ENCODE data around the gene PCSK1. TPM values are rescaled to one million over a fixed set of nuclear protein-coding genes. Genes with fewer than 3 reads are reported as not detected.

Gene PCSK1
- polyA plus RNA-seq, 1 experiment, result not detected

- TF ChIP-seq CTCF (IDR thresholded peaks at IDR 0.05; ENCODE audit: low read depth, low read length), result no peak
- no peak overlapping the region for H3K27ac ChIP-seq (ENCODE audit: low read depth, low read length)
Observed at GRCh38 chr5:96474073-96474472, 41.0 kb upstream of the PCSK1 start.

GRCh38 chr5:96473155-96473554, 40.1 kb upstream of the PCSK1 start:
- no peak overlapping the region for H3K4me3 ChIP-seq (ENCODE audit: low read depth, low read length)
- H3K27ac ChIP-seq (ENCODE audit: low read depth, low read length), result no peak overlapping the region
- no peaks in the 10 kb centered on the region for H3K9me3 ChIP-seq (ENCODE audit: control insufficient read depth, insufficient read depth, low read length)
- DNase-seq (ENCODE audit: low read depth, low spot score), result no peak
- ChIA-PET POLR2A (no interaction called here), CTCF (no interaction called here)
- TF ChIP-seq CTCF (IDR thresholded peaks at IDR 0.05; ENCODE audit: low read depth, low read length), result no peak
- H3K27me3 ChIP-seq (ENCODE audit: control insufficient read depth, insufficient read depth, low read length), result no peaks in the 10 kb centered on the region

More at GRCh38 chr5:96474073-96474472, 41.0 kb upstream of the PCSK1 start:
- ChIA-PET POLR2A (no interaction called here), CTCF (interaction anchor here (0.6 kb wide), 1 partner anchor 356 kb away, joined by 4 read pairs; no protein-coding TSS in a partner anchor)
- Histone ChIP-seq H3K27me3 (ENCODE audit: control insufficient read depth, insufficient read depth, low read length) (no peaks in the 10 kb centered on the region), H3K9me3 (ENCODE audit: control insufficient read depth, insufficient read depth, low read length) (no peaks in the 10 kb centered on the region), H3K4me3 (ENCODE audit: low read depth, low read length) (no peak overlapping the region)
- no peak for DNase-seq (ENCODE audit: low read depth, low spot score)

GRCh38 chr5:96470785-96471184, 37.7 kb upstream of the PCSK1 start:
- Histone ChIP-seq H3K9me3 (ENCODE audit: control insufficient read depth, insufficient read depth, low read length) (no peaks in the 10 kb centered on the region), H3K4me3 (ENCODE audit: low read depth, low read length) (no peak overlapping the region), H3K27me3 (ENCODE audit: control insufficient read depth, insufficient read depth, low read length) (no peaks in the 10 kb centered on the region), H3K27ac (ENCODE audit: low read depth, low read length) (no peak overlapping the region)
- ChIA-PET POLR2A (no interaction called here), CTCF (no interaction called here)
- no peak for DNase-seq (ENCODE audit: low read depth, low spot score)
- no peak for TF ChIP-seq CTCF (IDR thresholded peaks at IDR 0.05; ENCODE audit: low read depth, low read length)

- H3K4me3 ChIP-seq (ENCODE audit: low read depth, low read length), result no peak overlapping the region
- POLR2A ChIA-PET, result no interaction called here
- no peak for DNase-seq (ENCODE audit: low read depth, low spot score)
- H3K27ac ChIP-seq (ENCODE audit: low read depth, low read length), result no peak overlapping the region
- CTCF ChIA-PET, result interaction anchor here (0.8 kb wide), 1 partner anchor 23 kb away, joined by 3 read pairs; no protein-coding TSS in a partner anchor
- H3K27me3 ChIP-seq (ENCODE audit: control insufficient read depth, insufficient read depth, low read length), result no peaks in the 10 kb centered on the region
- no peak for TF ChIP-seq CTCF (IDR thresholded peaks at IDR 0.05; ENCODE audit: low read depth, low read length)
- no peaks in the 10 kb centered on the region for H3K9me3 ChIP-seq (ENCODE audit: control insufficient read depth, insufficient read depth, low read length)
Observed at GRCh38 chr5:96468956-96469355, 35.9 kb upstream of the PCSK1 start.

- H3K4me3 ChIP-seq (ENCODE audit: low read depth, low read length), result no peak overlapping the region
- no peaks in the 10 kb centered on the region for H3K27me3 ChIP-seq (ENCODE audit: control insufficient read depth, insufficient read depth, low read length)
- POLR2A ChIA-PET, result no interaction called here
- no peak for TF ChIP-seq CTCF (IDR thresholded peaks at IDR 0.05; ENCODE audit: low read depth, low read length)
- H3K27ac ChIP-seq (ENCODE audit: low read depth, low read length), result no peak overlapping the region
- CTCF ChIA-PET, result no interaction called here
- no peak for DNase-seq (ENCODE audit: low read depth, low spot score)
- H3K9me3 ChIP-seq (ENCODE audit: control insufficient read depth, insufficient read depth, low read length), result no peaks in the 10 kb centered on the region
Observed at GRCh38 chr5:96463091-96463490, 30.0 kb upstream of the PCSK1 start.
